ENCODE measurements around the gene TRPM1.

DNA sequence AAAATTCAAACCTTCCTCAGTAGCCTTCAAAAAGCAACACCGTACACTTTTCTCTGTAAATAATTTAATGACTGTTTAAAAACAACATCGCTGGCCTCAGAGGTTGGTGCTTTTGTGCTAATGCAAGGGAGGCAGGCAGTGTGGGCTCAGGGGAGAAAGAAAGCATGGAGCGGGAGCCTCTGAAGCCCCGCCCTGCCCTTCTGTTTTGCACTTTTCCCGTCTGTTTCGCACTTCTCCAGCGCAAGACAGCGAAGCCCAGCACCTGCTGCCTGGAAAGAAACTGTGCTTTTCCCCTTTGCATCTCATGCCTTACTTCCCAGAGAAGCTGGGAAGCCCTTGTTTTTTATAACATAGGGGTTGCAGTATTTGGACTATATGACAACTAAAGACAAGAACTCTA lies 23.1 kb downstream of the TRPM1 start:
- TF ChIP-seq POLR2A (IDR thresholded peaks at IDR 0.05): no peak
- TF ChIP-seq, protein P1, sequence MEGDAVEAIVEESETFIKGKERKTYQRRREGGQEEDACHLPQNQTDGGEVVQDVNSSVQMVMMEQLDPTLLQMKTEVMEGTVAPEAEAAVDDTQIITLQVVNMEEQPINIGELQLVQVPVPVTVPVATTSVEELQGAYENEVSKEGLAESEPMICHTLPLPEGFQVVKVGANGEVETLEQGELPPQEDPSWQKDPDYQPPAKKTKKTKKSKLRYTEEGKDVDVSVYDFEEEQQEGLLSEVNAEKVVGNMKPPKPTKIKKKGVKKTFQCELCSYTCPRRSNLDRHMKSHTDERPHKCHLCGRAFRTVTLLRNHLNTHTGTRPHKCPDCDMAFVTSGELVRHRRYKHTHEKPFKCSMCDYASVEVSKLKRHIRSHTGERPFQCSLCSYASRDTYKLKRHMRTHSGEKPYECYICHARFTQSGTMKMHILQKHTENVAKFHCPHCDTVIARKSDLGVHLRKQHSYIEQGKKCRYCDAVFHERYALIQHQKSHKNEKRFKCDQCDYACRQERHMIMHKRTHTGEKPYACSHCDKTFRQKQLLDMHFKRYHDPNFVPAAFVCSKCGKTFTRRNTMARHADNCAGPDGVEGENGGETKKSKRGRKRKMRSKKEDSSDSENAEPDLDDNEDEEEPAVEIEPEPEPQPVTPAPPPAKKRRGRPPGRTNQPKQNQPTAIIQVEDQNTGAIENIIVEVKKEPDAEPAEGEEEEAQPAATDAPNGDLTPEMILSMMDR (IDR thresholded peaks at IDR 0.05): no peak
